Type B pancreatic cell (in vitro differentiated cells): Measurements from ENCODE around the gene OSBPL3. TPM values are rescaled to one million over a fixed set of nuclear protein-coding genes. Genes with fewer than 3 reads are reported as not detected.
A peak's percentile ranks its signal among the peaks of the same experiment; 100 is the strongest.

Experiments
- DNase-seq: peaks from one replicate; pipeline ENCODE4 v3.0.0; 2021; ENCODE audit warnings: mixed read lengths; ENCODE audit not compliant: unreplicated experiment; ENCODE audit errors: extremely low spot score
- H3K27ac Mint-ChIP-seq: 2 replicates; pipeline ENCODE4 v1.8.0; 2021; ENCODE audit warnings: mild to moderate bottlenecking, mixed read lengths
- H3K27me3 Mint-ChIP-seq: 2 replicates; pipeline ENCODE4 v1.8.0; 2021; ENCODE audit warnings: mixed read lengths
- H3K36me3 Mint-ChIP-seq: 2 replicates; pipeline ENCODE4 v1.8.0; 2021; ENCODE audit warnings: mixed read lengths
- H3K4me1 Mint-ChIP-seq: one replicate; pipeline ENCODE4 v1.8.0; 2021; ENCODE audit warnings: mixed read lengths; ENCODE audit not compliant: unreplicated experiment
- H3K4me3 Mint-ChIP-seq: 2 replicates; pipeline ENCODE4 v1.8.0; 2021; ENCODE audit warnings: mild to moderate bottlenecking, mixed read lengths
- H3K9me3 Mint-ChIP-seq: 2 replicates; pipeline ENCODE4 v1.8.0; 2021; ENCODE audit warnings: mixed read lengths
- CTCF ChIP-seq: fragments of 200-600 bp; sonication (generic); conservative IDR thresholded peaks from 2 replicates; pipeline ENCODE4 v1.5.0; 2021; ENCODE audit warnings: antibody characterized with exemption, mild to moderate bottlenecking
- total RNA-seq: library from RNA; stranded (reverse); gene quantifications from 2 replicates; pipeline ENCODE4 v1.2.1, GENCODE V29; 2021; ENCODE audit warnings: low replicate concordance

Gene OSBPL3
- total RNA-seq, 1 donor from 2014 or later: 18.3 TPM

GRCh38 chr7:24833549-24833948, 146.4 kb downstream of the OSBPL3 start:
- TF ChIP-seq CTCF: no peak
- DNase-seq: no peak
- no peak overlapping the region for H3K27ac Mint-ChIP-seq
- no peaks in the 10 kb centered on the region for H3K9me3 Mint-ChIP-seq
- peaks cover 3% of the 10 kb centered on the region for H3K36me3 Mint-ChIP-seq
- peaks cover 16% of the 10 kb centered on the region for H3K4me1 Mint-ChIP-seq
- no peak overlapping the region for H3K4me3 Mint-ChIP-seq
- H3K27me3 Mint-ChIP-seq: no peaks in the 10 kb centered on the region

- H3K9me3 Mint-ChIP-seq: no peaks in the 10 kb centered on the region
- peak overlapping the region; percentile 56 for H3K27ac Mint-ChIP-seq
- no peak overlapping the region for H3K4me3 Mint-ChIP-seq
- peaks cover 6% of the 10 kb centered on the region for H3K36me3 Mint-ChIP-seq
- H3K4me1 Mint-ChIP-seq: peaks cover 21% of the 10 kb centered on the region
- no peak for TF ChIP-seq CTCF
- H3K27me3 Mint-ChIP-seq: no peaks in the 10 kb centered on the region
- DNase-seq: no peak
Measured at GRCh38 chr7:24831240-24831639, 148.7 kb downstream of the OSBPL3 start.

DNA sequence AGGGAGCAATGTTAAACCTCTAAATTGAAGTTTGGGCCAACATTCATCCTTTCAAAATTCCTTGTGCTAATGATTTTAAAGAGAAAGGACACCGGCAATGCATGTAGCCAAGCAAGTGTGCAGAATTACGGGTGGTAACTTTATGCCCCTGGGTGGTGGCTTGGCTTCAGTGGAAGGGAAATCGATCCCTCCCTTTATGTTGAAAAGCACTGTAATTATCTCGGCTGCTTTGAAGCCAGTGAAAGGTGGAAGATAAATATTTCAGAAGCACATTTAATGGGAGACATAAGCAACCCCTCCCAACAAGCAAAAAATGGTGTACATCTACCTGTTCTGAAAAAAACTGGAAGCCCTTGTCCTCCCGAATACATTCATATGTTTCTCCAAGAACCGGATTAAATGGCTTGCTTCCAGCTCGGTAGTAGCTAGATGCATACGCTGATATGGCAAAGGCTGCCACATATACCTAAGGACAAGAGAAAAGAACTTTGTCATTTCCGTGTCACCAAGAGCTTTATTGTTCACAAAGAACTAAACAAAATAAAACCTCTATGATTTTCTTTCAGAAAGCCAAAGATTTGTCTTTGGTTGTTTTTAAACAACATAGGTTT, 149.4 kb downstream of the OSBPL3 start:
- Mint-ChIP-seq H3K4me1 (peaks cover 28% of the 10 kb centered on the region), H3K27me3 (no peaks in the 10 kb centered on the region), H3K27ac (peak overlapping the region; percentile 56), H3K4me3 (no peak overlapping the region), H3K9me3 (no peaks in the 10 kb centered on the region), H3K36me3 (peaks cover 7% of the 10 kb centered on the region)
- no peak for TF ChIP-seq CTCF
- DNase-seq: no peak

DNA sequence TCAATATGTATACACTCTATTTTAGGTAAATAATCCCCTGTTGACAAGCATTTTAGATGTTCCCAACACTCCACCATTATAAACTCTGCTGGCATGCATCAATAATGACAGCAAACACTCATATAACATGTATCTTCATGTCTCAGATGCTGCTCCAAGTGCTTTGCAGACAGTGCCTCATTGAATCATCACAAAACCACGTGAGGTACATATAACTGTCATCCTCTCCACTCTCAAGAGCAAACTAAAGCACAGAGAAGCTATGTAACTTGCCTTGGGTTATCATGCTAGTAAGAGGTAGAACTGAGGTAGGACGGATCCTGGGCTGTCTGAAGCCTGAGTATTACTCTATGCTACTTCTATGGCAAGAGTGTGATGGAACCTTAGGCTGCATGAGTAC, 150.2 kb downstream of the OSBPL3 start:
- Mint-ChIP-seq H3K36me3 (peaks cover 7% of the 10 kb centered on the region), H3K4me1 (peaks cover 35% of the 10 kb centered on the region), H3K4me3 (no peak overlapping the region), H3K27ac (no peak overlapping the region), H3K27me3 (no peaks in the 10 kb centered on the region), H3K9me3 (no peaks in the 10 kb centered on the region)
- TF ChIP-seq CTCF: no peak
- no peak for DNase-seq

DNA sequence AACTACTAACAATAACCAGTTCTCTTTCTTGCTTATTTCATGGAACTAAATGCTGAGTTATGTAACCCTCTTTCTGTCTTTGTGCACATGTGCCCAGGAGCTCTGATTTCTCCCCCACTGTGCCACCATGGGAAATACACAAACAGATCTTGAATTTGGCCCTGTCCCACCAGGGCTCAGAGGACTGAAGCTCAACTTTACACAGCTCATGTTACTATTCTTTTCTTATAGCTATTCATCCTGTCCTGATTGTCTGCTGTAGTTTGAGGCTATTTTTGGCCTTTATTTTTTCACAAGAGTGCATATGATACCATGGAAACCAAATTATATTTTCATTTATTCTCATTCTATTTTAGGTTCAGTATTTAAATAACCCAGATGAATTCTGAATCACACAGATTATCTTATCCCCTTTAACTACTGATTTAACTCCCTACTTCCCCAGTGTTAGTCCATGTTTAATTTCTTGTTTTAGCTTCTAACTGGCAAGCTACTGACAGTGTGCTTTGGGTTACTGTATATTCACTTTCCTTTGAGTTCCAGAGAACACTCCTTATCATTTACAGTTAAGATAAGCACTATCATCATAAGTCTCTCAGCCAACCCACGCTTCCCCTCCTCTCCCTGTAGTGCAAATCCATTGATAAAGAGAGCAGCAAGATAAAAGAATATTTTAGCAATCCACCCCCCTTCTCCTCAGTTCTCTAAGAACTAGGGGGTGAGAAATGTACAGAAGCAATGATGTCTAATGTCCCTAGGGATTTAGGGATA, 150.9 kb downstream of the OSBPL3 start:
- H3K27me3 Mint-ChIP-seq: no peaks in the 10 kb centered on the region
- peaks cover 38% of the 10 kb centered on the region for H3K4me1 Mint-ChIP-seq
- H3K9me3 Mint-ChIP-seq: no peaks in the 10 kb centered on the region
- H3K27ac Mint-ChIP-seq: peak overlapping the region; percentile 19
- H3K4me3 Mint-ChIP-seq: peak overlapping the region; percentile 39
- DNase-seq: no peak
- no peak for TF ChIP-seq CTCF
- H3K36me3 Mint-ChIP-seq: peaks cover 7% of the 10 kb centered on the region
